ENCODE measurements around the gene BNIP3.

- TF ChIP-seq, protein P1, sequence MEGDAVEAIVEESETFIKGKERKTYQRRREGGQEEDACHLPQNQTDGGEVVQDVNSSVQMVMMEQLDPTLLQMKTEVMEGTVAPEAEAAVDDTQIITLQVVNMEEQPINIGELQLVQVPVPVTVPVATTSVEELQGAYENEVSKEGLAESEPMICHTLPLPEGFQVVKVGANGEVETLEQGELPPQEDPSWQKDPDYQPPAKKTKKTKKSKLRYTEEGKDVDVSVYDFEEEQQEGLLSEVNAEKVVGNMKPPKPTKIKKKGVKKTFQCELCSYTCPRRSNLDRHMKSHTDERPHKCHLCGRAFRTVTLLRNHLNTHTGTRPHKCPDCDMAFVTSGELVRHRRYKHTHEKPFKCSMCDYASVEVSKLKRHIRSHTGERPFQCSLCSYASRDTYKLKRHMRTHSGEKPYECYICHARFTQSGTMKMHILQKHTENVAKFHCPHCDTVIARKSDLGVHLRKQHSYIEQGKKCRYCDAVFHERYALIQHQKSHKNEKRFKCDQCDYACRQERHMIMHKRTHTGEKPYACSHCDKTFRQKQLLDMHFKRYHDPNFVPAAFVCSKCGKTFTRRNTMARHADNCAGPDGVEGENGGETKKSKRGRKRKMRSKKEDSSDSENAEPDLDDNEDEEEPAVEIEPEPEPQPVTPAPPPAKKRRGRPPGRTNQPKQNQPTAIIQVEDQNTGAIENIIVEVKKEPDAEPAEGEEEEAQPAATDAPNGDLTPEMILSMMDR (IDR thresholded peaks at IDR 0.05; ENCODE audit: low read depth, low read length, missing input control), result no peak
- TF ChIP-seq MAX (IDR thresholded peaks at IDR 0.05) (no peak), ATF3 (IDR thresholded peaks at IDR 0.05) (no peak), YY1 (IDR thresholded peaks at IDR 0.05) (no peak), SP1 (IDR thresholded peaks at IDR 0.05) (no peak), EGR1 (IDR thresholded peaks at IDR 0.05; ENCODE audit: low read depth in 2 of 2) (no peak), REST (IDR thresholded peaks at IDR 0.05) (no peak), RAD21 (IDR thresholded peaks at IDR 0.05) (no peak)
Measured at GRCh38 chr10:132021046-132021445, 39.3 kb upstream of the BNIP3 start.

All from liver (tissue), 3 donors.